GM12878 (cell line): ENCODE data around the gene SRGAP1. TPM values are rescaled to one million over a fixed set of nuclear protein-coding genes. Genes with fewer than 3 reads are reported as not detected.
A peak's percentile ranks its signal among the peaks of the same experiment; 100 is the strongest.

Experiments
- ATAC-seq: fragments of 200-7000 bp; cut with Tn5 transposase; 3 replicates; pipeline ENCODE4 v1.9.1; 2020; ENCODE audit warnings: mild to moderate bottlenecking, moderate library complexity
- BruUV-seq: library from RNA; stranded (reverse); fragments of 400-500 nt; replicated peaks from 2 replicates; lab custom pipeline; 2021; lab: Mats Ljungman, UMichigan
- CTCF ChIA-PET: fragments of 300-600 bp; sonication (Branson Sonifier 250); formaldehyde crosslinking; extraction: SDS; loops from one replicate; lab custom pipeline; 2021; ENCODE audit warnings: inconsistent platforms; lab: Yijun Ruan, JAX
- POLR2A ChIA-PET: fragments of 350-600 bp; formaldehyde crosslinking; extraction: SDS; loops from one replicate; lab custom pipeline; 2021; ENCODE audit warnings: inconsistent platforms; lab: Charles Lee
- RAD21 ChIA-PET: fragments of 300-600 bp; sonication (Branson Sonifier 250); formaldehyde crosslinking; loops from one replicate; lab custom pipeline; 2023; ENCODE audit warnings: antibody characterized with exemption; ENCODE audit not compliant: unreplicated experiment; lab: Charles Lee
- SMC1A ChIA-PET: fragments of 300-600 bp; sonication (Branson Sonifier 250); formaldehyde crosslinking; loops from one replicate; lab custom pipeline; 2023; ENCODE audit not compliant: unreplicated experiment, uncharacterized antibody; lab: Charles Lee
- DNase-seq: peaks from one replicate; pipeline ENCODE4 v3.0.0-alpha.2; 2011; ENCODE audit warnings: low read depth, low spot score
- FAIRE-seq: peaks from 3 replicates; lab custom pipeline; 2011; peaks lifted over from hg19 to GRCh38; lab: Jason Lieb, UNC
- H2AFZ ChIP-seq: 2 replicates; pipeline ENCODE4 v1.6.0; 2011; ENCODE audit warnings: low read depth, low read length, control low read depth; ENCODE audit not compliant: control insufficient read depth
- H3K27ac ChIP-seq: 2 replicates; pipeline ENCODE4 v1.5.1; 2011; ENCODE audit warnings: control low read depth; ENCODE audit not compliant: control insufficient read depth, insufficient read depth
- H3K27me3 ChIP-seq, 2 experiments: replicated peaks in 1 of 2; 2 replicates each; pipeline versions ENCODE4 v1.6.0 to v1.6.1; 2011; ENCODE audit warnings: low read length in 1 of 2; ENCODE audit not compliant: control insufficient read depth in 2 of 2, insufficient read depth in 2 of 2
- H3K36me3 ChIP-seq, 2 experiments: 2 replicates each; pipeline ENCODE4 v1.5.1; 2011; ENCODE audit warnings: low read length in 1 of 2; ENCODE audit not compliant: control insufficient read depth in 2 of 2, insufficient read depth in 2 of 2
- H3K4me1 ChIP-seq: 2 replicates; pipeline ENCODE4 v1.6.1; 2011; ENCODE audit warnings: mild to moderate bottlenecking, low read length, moderate library complexity, mixed read lengths; ENCODE audit not compliant: control insufficient read depth, insufficient read depth
- H3K4me2 ChIP-seq: 2 replicates; pipeline ENCODE4 v1.6.0; 2011; ENCODE audit warnings: control low read depth; ENCODE audit not compliant: control insufficient read depth, insufficient read depth
- H3K4me3 ChIP-seq: fragments of 200-600 bp; sonication (generic); 2 replicates; pipeline ENCODE4 v1.5.1; 2016
- H3K79me2 ChIP-seq: 2 replicates; pipeline ENCODE4 v1.6.0; 2011; ENCODE audit warnings: low read length; ENCODE audit not compliant: control insufficient read depth, insufficient read depth
- H3K9ac ChIP-seq: 2 replicates; pipeline ENCODE4 v1.8.0; 2011; ENCODE audit warnings: low read length, control low read depth, mixed read lengths; ENCODE audit not compliant: control insufficient read depth, insufficient read depth
- H3K9me3 ChIP-seq: replicated peaks from 3 replicates; pipeline ENCODE4 v1.5.1; 2011; ENCODE audit warnings: mild to moderate bottlenecking, low read length; ENCODE audit not compliant: control insufficient read depth, insufficient read depth
- H4K20me1 ChIP-seq: 2 replicates; pipeline ENCODE4 v1.6.0; 2011; ENCODE audit not compliant: control insufficient read depth, insufficient read depth
- BHLHE40 ChIP-seq, 2 experiments: fragments of 450-650 bp in 1 of 2; IDR thresholded peaks; 2 replicates each; pipeline ENCODE4 v1.6.1; 2011 to 2017; ENCODE audit warnings: low read depth in 2 of 2, borderline replicate concordance in 1 of 2, improper control_type of control experiment in 1 of 2, low read length in 1 of 2, mild to moderate bottlenecking in 1 of 2
- CBFB ChIP-seq: IDR thresholded peaks from 2 replicates; pipeline ENCODE4 v1.6.1; 2016; ENCODE audit warnings: antibody characterized with exemption, low read depth
- CREB1 ChIP-seq: IDR thresholded peaks from 2 replicates; pipeline ENCODE4 v1.6.1; 2012; ENCODE audit warnings: low read depth, mild to moderate bottlenecking, inconsistent platforms
- HDAC6 ChIP-seq: fragments of 200-600 bp; sonication (generic); IDR thresholded peaks from one replicate; pipeline ENCODE4 v1.8.0; 2017; ENCODE audit warnings: antibody characterized with exemption; ENCODE audit not compliant: unreplicated experiment
- HSF1 ChIP-seq: fragments of 150-350 bp; IDR thresholded peaks from 2 replicates; pipeline ENCODE4 v1.6.1; 2014; ENCODE audit warnings: mild to moderate bottlenecking, low read depth, low read length
- POLR2AphosphoS2 ChIP-seq: IDR thresholded peaks from 2 replicates; pipeline ENCODE4 v1.6.1; 2011; ENCODE audit warnings: low read depth, mild to moderate bottlenecking, low read length, improper control_type of control experiment, moderate library complexity
- ZNF592 ChIP-seq: fragments of 450-650 bp; IDR thresholded peaks from 2 replicates; pipeline ENCODE4 v1.6.1; 2017; ENCODE audit warnings: mild to moderate bottlenecking, moderate library complexity
- ZZZ3 ChIP-seq: IDR thresholded peaks from 2 replicates; pipeline ENCODE4 v1.6.1; 2011; ENCODE audit warnings: low read depth; ENCODE audit not compliant: control insufficient read depth, insufficient read length
- WGBS: methylation state at CpG from one replicate; pipeline ENCODE4 v1.1.6; 2016; ENCODE audit warnings: low lambda C conversion rate; ENCODE audit not compliant: insufficient replicate concordance, insufficient coverage; ENCODE audit errors: missing lambda C conversion rate; 5-methylcytosine and 5-hydroxymethylcytosine counted together
- in situ Hi-C: fragments of 300-500 bp; cut with MboI; formaldehyde crosslinking; loops from 9 replicates; pipeline ENCODE4 v1.14.3; 2018; ENCODE audit warnings: mixed read lengths
- intact Hi-C: fragments of 100-400 bp; cut with micrococcal nuclease; formaldehyde crosslinking; loops from one replicate; pipeline ENCODE4 v1.14.2; 2022; ENCODE audit not compliant: unreplicated experiment
- polyA plus RNA-seq, 11 experiments: library from polyadenylated mRNA; depleted of rRNA in 4 of 11; unstranded in 6 of 11; stranded (reverse) in 5 of 11; fragments of >200 nt; fragmentation: Nextera tagmentation in 4 of 11; fragmentation: Illumina TruSeq in 1 of 11; extraction: Ambion mirVana in 4 of 11; extraction: Trizol in 1 of 11; gene quantifications; 1 replicate in 1 of 11; 2 replicates in 10 of 11; pipeline versions ENCODE4 v1.2.1 to v1.2.3, GENCODE V29; 2011 to 2016; ENCODE audit warnings: inconsistent platforms in 2 of 11, missing spikeins in 2 of 11, low read depth in 1 of 11
- total RNA-seq, 4 experiments: library from RNA; depleted of rRNA in 3 of 4; stranded (reverse); fragments of >200 nt in 3 of 4; fragmentation: Illumina TruSeq in 1 of 4; extraction: Trizol in 1 of 4; gene quantifications; 2 replicates each; pipeline versions ENCODE4 v1.2.1 to v1.2.3, GENCODE V29; 2013 to 2021

The SRGAP1 gene
- total and polyA plus RNA-seq, 10 of the 15 experiments (the other 5 are each of a cell fraction or from before 2014, with no cell fraction given): 0.16 to 0.85 (median 0.46) TPM

GRCh38 chr12:64097366-64098105 lies 253.0 kb downstream of the SRGAP1 start:
- no peak for DNase-seq
- Histone ChIP-seq H3K27ac (no peak overlapping the region), H3K9me3 (no peaks in the 10 kb centered on the region), H3K4me2 (no peak overlapping the region), H2AFZ (no peak overlapping the region), H3K9ac (no peak overlapping the region), H3K36me3 (no peaks in the 10 kb centered on the region), H4K20me1 (no peaks in the 10 kb centered on the region), H3K79me2 (no peaks in the 10 kb centered on the region), H3K27me3 (no peaks in the 10 kb centered on the region), H3K4me1 (no peaks in the 10 kb centered on the region), H3K4me3 (no peak overlapping the region)
- no TSS peak for BruUV-seq
- SMC1A ChIA-PET: interaction anchor here (0.8 to 0.9 kb wide), 3 partner anchors 9 to 57 kb away, joined by 3 read pairs; no protein-coding TSS in a partner anchor
- in situ Hi-C loops: no loop called here
- POLR2A ChIA-PET: interaction anchor here (0.6 kb wide), 2 partner anchors 374 to 1158 kb away, joined by 3 read pairs; no protein-coding TSS in a partner anchor
- no peak for FAIRE-seq
- TF ChIP-seq POLR2AphosphoS2: no peak
- ATAC-seq: peak; percentile 79
- RAD21 ChIA-PET: interaction anchor here (0.7 to 0.9 kb wide), 2 partner anchors 254 to 1505 kb away, joined by 3 read pairs; no protein-coding TSS in a partner anchor
- WGBS: 44% methylated on average over 4 of the region's 4 CpGs
- intact Hi-C loops: loop anchor here (10.0 kb wide), 1 partner anchor 253 kb away; the partner anchor contains the start of gene SRGAP1
- CTCF ChIA-PET: no interaction called here

GRCh38 chr12:64098709-64099354 lies 254.3 kb downstream of the SRGAP1 start:
- Histone ChIP-seq H3K36me3 (no peaks in the 10 kb centered on the region), H3K79me2 (no peaks in the 10 kb centered on the region), H3K4me2 (no peak overlapping the region), H3K27me3 (no peaks in the 10 kb centered on the region), H3K9ac (no peak overlapping the region), H4K20me1 (no peaks in the 10 kb centered on the region), H3K4me1 (no peaks in the 10 kb centered on the region), H3K9me3 (no peaks in the 10 kb centered on the region), H3K4me3 (no peak overlapping the region), H2AFZ (no peak overlapping the region), H3K27ac (no peak overlapping the region)
- intact Hi-C loops (loop anchor here (10.0 kb wide), 1 partner anchor 254 kb away; the partner anchor contains the start of gene SRGAP1), in situ Hi-C loops (no loop called here)
- ChIA-PET POLR2A (no interaction called here), SMC1A (interaction anchor here (0.8 to 1.7 kb wide), 3 partner anchors 8 to 13 kb away, joined by 3 to 6 read pairs (median 3); no protein-coding TSS in a partner anchor), CTCF (interaction anchor here (0.6 kb wide), 1 partner anchor 165 kb away, joined by 3 read pairs; no protein-coding TSS in a partner anchor), RAD21 (no interaction called here)
- DNase-seq (no peak), FAIRE-seq (no peak), ATAC-seq (no peak)
- no TSS peak for BruUV-seq
- WGBS: 79% methylated on average over 2 of the region's 2 CpGs
- TF ChIP-seq HDAC6 (no peak), HSF1 (no peak), CBFB (no peak), ZZZ3 (no peak), ZNF592 (no peak), CREB1 (no peak), BHLHE40 (IDR thresholded peaks at IDR 0.05; ENCODE audit: borderline replicate concordance in 1 of 2, low read depth in 2 of 2, low read length in 1 of 2) (no peak)
